A549 (cell line): Measurements from ENCODE around the gene DLG2. TPM values are rescaled to one million over a fixed set of nuclear protein-coding genes. Genes with fewer than 3 reads are reported as not detected.

Experiments used
- ATAC-seq, 2 experiments: fragments of 200-7000 bp in 1 of 2; fragments of >200 bp in 1 of 2; cut with Nextera tagmentation in 1 of 2; cut with Tn5 transposase in 1 of 2; 3 replicates each; pipeline versions ENCODE4 v1.8.0 to v1.9.1; 2018 to 2020; ENCODE audit warnings: mild to moderate bottlenecking in 1 of 2, moderate library complexity in 1 of 2
- CTCF ChIA-PET: fragments of 300-600 bp; sonication (Branson Sonifier 250); formaldehyde crosslinking; extraction: SDS; loops from one replicate; lab custom pipeline; 2021; ENCODE audit warnings: antibody characterized with exemption, inconsistent platforms; lab: Yijun Ruan, JAX
- POLR2A ChIA-PET: fragments of 350-600 bp; formaldehyde crosslinking; extraction: SDS; loops from one replicate; lab custom pipeline; 2021; ENCODE audit warnings: antibody characterized with exemption, inconsistent platforms; lab: Yijun Ruan, JAX
- DNase-seq, 2 experiments: peaks; one replicate each; pipeline versions ENCODE4 v3.0.0 to v3.0.0-alpha.2; 2011 to 2016; ENCODE audit warnings: low read depth in 1 of 2, low spot score in 1 of 2
- FAIRE-seq: peaks from 2 replicates; lab custom pipeline; 2011; peaks lifted over from hg19 to GRCh38; lab: Jason Lieb, UNC
- H3K27ac ChIP-seq, 2 experiments: fragments of >200 bp; sonication (Bioruptor Twin); formaldehyde crosslinking; 3 replicates each; pipeline ENCODE4 v1.5.1; 2016 to 2017
- H3K4me1 ChIP-seq: fragments of >200 bp; sonication (Bioruptor Twin); formaldehyde crosslinking; 3 replicates; pipeline ENCODE4 v1.6.1; 2016
- H3K4me2 ChIP-seq: fragments of >200 bp; sonication (Bioruptor Twin); formaldehyde crosslinking; 3 replicates; pipeline ENCODE4 v1.6.1; 2016
- H3K4me3 ChIP-seq: fragments of >200 bp; sonication (Bioruptor Twin); formaldehyde crosslinking; 3 replicates; pipeline ENCODE4 v1.5.1; 2016
- H3K9me3 ChIP-seq: fragments of >200 bp; sonication (Bioruptor Twin); formaldehyde crosslinking; 3 replicates; pipeline ENCODE4 v1.6.1; 2016
- BHLHE40 ChIP-seq: IDR thresholded peaks from 2 replicates; pipeline ENCODE4 v1.6.1; 2012; ENCODE audit warnings: low read depth, low read length, inconsistent platforms
- CBX2 ChIP-seq: fragments of 200-600 bp; sonication (generic); IDR thresholded peaks from 2 replicates; pipeline ENCODE4 v1.6.1; 2016; ENCODE audit warnings: low read depth, mild to moderate bottlenecking, borderline replicate concordance
- CHD2 ChIP-seq: fragments of 150-350 bp; IDR thresholded peaks from 2 replicates; pipeline ENCODE4 v1.6.1; 2014; ENCODE audit warnings: low read length; ENCODE audit not compliant: partially characterized antibody
- FOSB ChIP-seq: fragments of 250-450 bp; sonication (Bioruptor Pico); IDR thresholded peaks from 2 replicates; pipeline ENCODE4 v1.5.0; 2020; ENCODE audit warnings: mild to moderate bottlenecking, moderate library complexity
- JUN ChIP-seq, 2 experiments: fragments of >200 bp; sonication (Bioruptor Twin); formaldehyde crosslinking; IDR thresholded peaks; 2 replicates in 1 of 2; 3 replicates in 1 of 2; pipeline ENCODE4 v1.6.1; 2016 to 2017
- JUNB ChIP-seq: fragments of >200 bp; sonication (Bioruptor Twin); formaldehyde crosslinking; IDR thresholded peaks from 2 replicates; pipeline ENCODE4 v1.6.1; 2016
- KDM1A ChIP-seq: fragments of 200-600 bp; sonication (generic); IDR thresholded peaks from 2 replicates; pipeline ENCODE4 v1.6.1; 2016; ENCODE audit warnings: low read depth, mild to moderate bottlenecking
- MAZ ChIP-seq: fragments of 150-350 bp; IDR thresholded peaks from 2 replicates; pipeline ENCODE4 v1.6.1; 2014; ENCODE audit warnings: antibody characterized with exemption, low read depth, low read length, borderline replicate concordance
- RCOR1 ChIP-seq: fragments of 150-350 bp; IDR thresholded peaks from 2 replicates; pipeline ENCODE4 v1.6.1; 2014; ENCODE audit warnings: antibody characterized with exemption, low read length, low read depth
- RFX5 ChIP-seq: fragments of 450-650 bp; IDR thresholded peaks from 2 replicates; pipeline ENCODE4 v1.7.1; 2014; ENCODE audit warnings: antibody characterized with exemption, mild to moderate bottlenecking, moderate library complexity
- RNF2 ChIP-seq: fragments of 200-600 bp; sonication (generic); IDR thresholded peaks from 2 replicates; pipeline ENCODE4 v1.6.1; 2016; ENCODE audit warnings: low read depth, mild to moderate bottlenecking, antibody characterized with exemption, moderate library complexity, borderline replicate concordance
- SREBF2 ChIP-seq: fragments of 450-650 bp; IDR thresholded peaks from 2 replicates; pipeline ENCODE4 v1.6.1; 2014; ENCODE audit warnings: mild to moderate bottlenecking, moderate library complexity
- ZFP36 ChIP-seq: fragments of 450-650 bp; IDR thresholded peaks from 2 replicates; pipeline ENCODE4 v1.6.1; 2014; ENCODE audit warnings: borderline replicate concordance; ENCODE audit not compliant: partially characterized antibody
- WGBS: methylation state at CpG from one replicate; pipeline ENCODE4 v1.1.6; 2017; ENCODE audit errors: missing lambda C conversion rate; 5-methylcytosine and 5-hydroxymethylcytosine counted together
- polyA plus RNA-seq, 4 experiments: library from polyadenylated mRNA; depleted of rRNA in 3 of 4; stranded (reverse); fragments of >200 nt; fragmentation: RNase III in 1 of 4; extraction: RNeasy Plus Mini Kit Qiagen cat#74134 plus additional on column Dnase treatment in 1 of 4; gene quantifications; 2 replicates in 3 of 4; 3 replicates in 1 of 4; pipeline ENCODE4 v1.2.3, GENCODE V29; 2011 to 2017
- TF ChIP-seq, protein P1 (sequence below): fragments of 200-600 bp; sonication (generic); IDR thresholded peaks from 2 replicates; pipeline ENCODE4 v1.6.1; 2016; ENCODE audit warnings: antibody characterized with exemption, mild to moderate bottlenecking, moderate library complexity
- TF ChIP-seq, protein P2 (sequence below): fragments of 450-650 bp; IDR thresholded peaks from 2 replicates; pipeline ENCODE4 v1.6.1; 2014; ENCODE audit warnings: antibody characterized with exemption
- TF ChIP-seq, protein P3 (sequence below): IDR thresholded peaks from 2 replicates; pipeline ENCODE4 v1.6.1; 2012
- TF ChIP-seq, protein P4 (sequence below): fragments of 250-450 bp; sonication (Bioruptor Pico); IDR thresholded peaks from 2 replicates; pipeline ENCODE4 v1.5.0; 2021; ENCODE audit warnings: mild to moderate bottlenecking, moderate library complexity, borderline replicate concordance
- TF ChIP-seq, protein P5 (sequence below): fragments of >200 bp; sonication (Bioruptor Twin); formaldehyde crosslinking; IDR thresholded peaks from 3 replicates; pipeline ENCODE4 v1.6.1; 2016

DLG2 gene
- polyA plus RNA-seq, 2 of the 4 experiments (the other 2 are of a cell fraction): 0.26 to 0.79 TPM

DNA sequence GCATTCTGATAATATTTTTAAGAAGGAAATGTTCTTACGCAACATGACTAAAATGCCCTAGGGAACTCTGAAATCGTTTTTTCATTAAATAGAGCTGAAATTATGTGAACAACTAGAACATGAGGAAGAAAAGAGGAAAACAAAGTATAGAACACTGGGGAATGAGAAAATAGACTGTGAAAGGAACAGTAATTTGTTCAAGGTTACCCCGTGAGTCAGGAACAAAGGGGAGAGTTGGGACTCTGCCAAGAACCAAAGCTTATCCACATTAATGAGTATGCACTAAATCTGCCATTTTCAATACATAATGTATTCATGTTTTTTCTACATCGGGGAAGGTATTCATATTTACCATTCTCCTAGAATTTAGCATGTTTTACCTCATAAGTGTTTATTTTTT lies 1379.2 kb downstream of the DLG2 start:
- POLR2A ChIA-PET: no interaction called here
- FAIRE-seq: no peak
- CTCF ChIA-PET: interaction anchor here (0.6 kb wide), 1 partner anchor 18 kb away, joined by 3 read pairs; no protein-coding TSS in a partner anchor
- Histone ChIP-seq H3K4me1 (no peaks in the 10 kb centered on the region), H3K27ac (no peak overlapping the region), H3K4me3 (no peak overlapping the region), H3K9me3 (no peaks in the 10 kb centered on the region), H3K4me2 (no peak overlapping the region)
- 35% methylated on average over 4 of the region's 4 CpGs for WGBS
- no peak for DNase-seq
- TF ChIP-seq BHLHE40 (no peak), KDM1A (no peak), SREBF2 (no peak), FOSB (CRISPR knock-in tag) (no peak)
- TF ChIP-seq, protein P1, sequence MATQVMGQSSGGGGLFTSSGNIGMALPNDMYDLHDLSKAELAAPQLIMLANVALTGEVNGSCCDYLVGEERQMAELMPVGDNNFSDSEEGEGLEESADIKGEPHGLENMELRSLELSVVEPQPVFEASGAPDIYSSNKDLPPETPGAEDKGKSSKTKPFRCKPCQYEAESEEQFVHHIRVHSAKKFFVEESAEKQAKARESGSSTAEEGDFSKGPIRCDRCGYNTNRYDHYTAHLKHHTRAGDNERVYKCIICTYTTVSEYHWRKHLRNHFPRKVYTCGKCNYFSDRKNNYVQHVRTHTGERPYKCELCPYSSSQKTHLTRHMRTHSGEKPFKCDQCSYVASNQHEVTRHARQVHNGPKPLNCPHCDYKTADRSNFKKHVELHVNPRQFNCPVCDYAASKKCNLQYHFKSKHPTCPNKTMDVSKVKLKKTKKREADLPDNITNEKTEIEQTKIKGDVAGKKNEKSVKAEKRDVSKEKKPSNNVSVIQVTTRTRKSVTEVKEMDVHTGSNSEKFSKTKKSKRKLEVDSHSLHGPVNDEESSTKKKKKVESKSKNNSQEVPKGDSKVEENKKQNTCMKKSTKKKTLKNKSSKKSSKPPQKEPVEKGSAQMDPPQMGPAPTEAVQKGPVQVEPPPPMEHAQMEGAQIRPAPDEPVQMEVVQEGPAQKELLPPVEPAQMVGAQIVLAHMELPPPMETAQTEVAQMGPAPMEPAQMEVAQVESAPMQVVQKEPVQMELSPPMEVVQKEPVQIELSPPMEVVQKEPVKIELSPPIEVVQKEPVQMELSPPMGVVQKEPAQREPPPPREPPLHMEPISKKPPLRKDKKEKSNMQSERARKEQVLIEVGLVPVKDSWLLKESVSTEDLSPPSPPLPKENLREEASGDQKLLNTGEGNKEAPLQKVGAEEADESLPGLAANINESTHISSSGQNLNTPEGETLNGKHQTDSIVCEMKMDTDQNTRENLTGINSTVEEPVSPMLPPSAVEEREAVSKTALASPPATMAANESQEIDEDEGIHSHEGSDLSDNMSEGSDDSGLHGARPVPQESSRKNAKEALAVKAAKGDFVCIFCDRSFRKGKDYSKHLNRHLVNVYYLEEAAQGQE: no peak
- no peak for ATAC-seq

DNA sequence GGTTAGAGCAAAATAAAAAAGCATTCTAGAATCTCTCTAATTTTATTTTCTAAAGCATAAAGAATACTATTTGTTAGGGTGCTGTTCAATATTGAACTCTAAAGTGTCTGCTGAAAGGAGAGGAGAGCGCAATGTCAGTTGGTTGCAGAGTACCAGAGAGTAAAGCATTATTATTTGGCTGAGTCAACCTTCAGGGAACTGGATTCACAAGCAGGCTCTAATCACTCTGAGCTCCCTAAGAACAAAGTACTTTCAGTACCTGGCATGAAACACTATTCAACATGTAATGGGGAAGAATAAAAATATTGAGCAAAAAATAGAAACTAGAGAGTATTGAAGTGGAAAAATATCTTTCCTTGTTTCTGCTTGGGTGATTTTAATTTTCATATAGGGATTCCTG lies 1380.0 kb downstream of the DLG2 start:
- H3K4me3 ChIP-seq: no peak overlapping the region
- ChIA-PET CTCF (no interaction called here), POLR2A (no interaction called here)
- H3K9me3 ChIP-seq: no peaks in the 10 kb centered on the region
- TF ChIP-seq, protein P2, sequence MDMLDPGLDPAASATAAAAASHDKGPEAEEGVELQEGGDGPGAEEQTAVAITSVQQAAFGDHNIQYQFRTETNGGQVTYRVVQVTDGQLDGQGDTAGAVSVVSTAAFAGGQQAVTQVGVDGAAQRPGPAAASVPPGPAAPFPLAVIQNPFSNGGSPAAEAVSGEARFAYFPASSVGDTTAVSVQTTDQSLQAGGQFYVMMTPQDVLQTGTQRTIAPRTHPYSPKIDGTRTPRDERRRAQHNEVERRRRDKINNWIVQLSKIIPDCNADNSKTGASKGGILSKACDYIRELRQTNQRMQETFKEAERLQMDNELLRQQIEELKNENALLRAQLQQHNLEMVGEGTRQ: no peak
- TF ChIP-seq MAZ (no peak), JUN (IDR thresholded peaks at IDR 0.05) (no peak), CBX2 (no peak)
- TF ChIP-seq, protein P3, sequence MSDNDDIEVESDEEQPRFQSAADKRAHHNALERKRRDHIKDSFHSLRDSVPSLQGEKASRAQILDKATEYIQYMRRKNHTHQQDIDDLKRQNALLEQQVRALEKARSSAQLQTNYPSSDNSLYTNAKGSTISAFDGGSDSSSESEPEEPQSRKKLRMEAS: no peak
- no peak for DNase-seq
- ATAC-seq: no peak
- no peak overlapping the region for H3K4me2 ChIP-seq
- 13% methylated on average over 1 of the region's 1 CpG for WGBS
- FAIRE-seq: no peak
- no peaks in the 10 kb centered on the region for H3K4me1 ChIP-seq
- no peak overlapping the region for H3K27ac ChIP-seq

DNA sequence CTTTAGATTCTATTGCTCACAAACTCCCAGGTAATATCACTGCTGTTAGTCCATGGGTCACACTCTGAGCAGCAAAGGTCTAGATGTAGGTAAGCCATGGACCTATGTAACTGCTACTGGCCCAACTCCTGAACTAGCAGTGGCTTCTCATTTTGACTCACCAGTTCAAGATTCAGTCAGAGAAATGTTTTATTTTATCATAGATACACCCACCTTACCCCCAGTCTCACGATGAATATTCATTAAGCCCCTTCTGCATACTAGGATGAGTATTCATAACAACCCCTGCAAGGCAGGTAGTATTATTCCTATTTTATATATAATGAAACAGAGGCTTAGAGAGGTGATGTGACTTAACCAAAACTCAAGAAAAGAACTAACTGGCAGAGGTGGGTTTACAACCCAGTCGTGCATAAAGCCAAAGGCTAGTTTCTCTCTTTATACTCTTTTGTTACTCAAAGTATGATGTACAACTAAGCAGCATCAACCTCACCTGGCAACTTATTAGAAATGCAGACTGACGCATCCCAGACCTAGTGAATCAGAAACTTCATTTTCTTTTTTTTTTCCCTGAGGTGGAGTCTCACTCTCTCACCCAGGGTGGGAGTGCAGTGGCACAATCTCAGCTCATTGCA lies 1383.4 kb downstream of the DLG2 start:
- no peak for DNase-seq
- Histone ChIP-seq H3K27ac (no peak overlapping the region), H3K4me1 (no peaks in the 10 kb centered on the region), H3K4me2 (no peak overlapping the region), H3K4me3 (no peak overlapping the region), H3K9me3 (no peaks in the 10 kb centered on the region)
- TF ChIP-seq, protein P4, sequence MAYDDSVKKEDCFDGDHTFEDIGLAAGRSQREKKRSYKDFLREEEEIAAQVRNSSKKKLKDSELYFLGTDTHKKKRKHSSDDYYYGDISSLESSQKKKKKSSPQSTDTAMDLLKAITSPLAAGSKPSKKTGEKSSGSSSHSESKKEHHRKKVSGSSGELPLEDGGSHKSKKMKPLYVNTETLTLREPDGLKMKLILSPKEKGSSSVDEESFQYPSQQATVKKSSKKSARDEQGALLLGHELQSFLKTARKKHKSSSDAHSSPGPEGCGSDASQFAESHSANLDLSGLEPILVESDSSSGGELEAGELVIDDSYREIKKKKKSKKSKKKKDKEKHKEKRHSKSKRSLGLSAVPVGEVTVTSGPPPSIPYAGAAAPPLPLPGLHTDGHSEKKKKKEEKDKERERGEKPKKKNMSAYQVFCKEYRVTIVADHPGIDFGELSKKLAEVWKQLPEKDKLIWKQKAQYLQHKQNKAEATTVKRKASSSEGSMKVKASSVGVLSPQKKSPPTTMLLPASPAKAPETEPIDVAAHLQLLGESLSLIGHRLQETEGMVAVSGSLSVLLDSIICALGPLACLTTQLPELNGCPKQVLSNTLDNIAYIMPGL (CRISPR knock-in tag): no peak
- TF ChIP-seq RCOR1 (no peak), JUNB (no peak), RNF2 (no peak), RFX5 (no peak), CHD2 (no peak), MAZ (no peak), ZFP36 (no peak)
- TF ChIP-seq, protein P5, sequence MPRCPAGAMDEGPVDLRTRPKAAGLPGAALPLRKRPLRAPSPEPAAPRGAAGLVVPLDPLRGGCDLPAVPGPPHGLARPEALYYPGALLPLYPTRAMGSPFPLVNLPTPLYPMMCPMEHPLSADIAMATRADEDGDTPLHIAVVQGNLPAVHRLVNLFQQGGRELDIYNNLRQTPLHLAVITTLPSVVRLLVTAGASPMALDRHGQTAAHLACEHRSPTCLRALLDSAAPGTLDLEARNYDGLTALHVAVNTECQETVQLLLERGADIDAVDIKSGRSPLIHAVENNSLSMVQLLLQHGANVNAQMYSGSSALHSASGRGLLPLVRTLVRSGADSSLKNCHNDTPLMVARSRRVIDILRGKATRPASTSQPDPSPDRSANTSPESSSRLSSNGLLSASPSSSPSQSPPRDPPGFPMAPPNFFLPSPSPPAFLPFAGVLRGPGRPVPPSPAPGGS: no peak
- ChIA-PET CTCF (no interaction called here), POLR2A (no interaction called here)
- no peak for ATAC-seq
- no peak for FAIRE-seq
- 26% methylated on average over 3 of the region's 3 CpGs for WGBS
